B cell (primary cell): ENCODE data around the gene CEMIP2. TPM values are rescaled to one million over a fixed set of nuclear protein-coding genes. Genes with fewer than 3 reads are reported as not detected.

ENCODE experiments used
- ATAC-seq: fragments of 200-7000 bp; cut with Tn5 transposase; one replicate; pipeline ENCODE4 v1.10.0; 2021; ENCODE audit warnings: low read depth, mild to moderate bottlenecking, moderate number of reproducible peaks, moderate library complexity
- CTCF ChIA-PET: fragments of 350-600 bp; sonication (Branson Sonifier 250); formaldehyde crosslinking; loops from one replicate; lab custom pipeline; 2021; ENCODE audit warnings: antibody characterized with exemption, inconsistent platforms; lab: Charles Lee
- POLR2A ChIA-PET: fragments of 350-600 bp; sonication (Branson Sonifier 250); formaldehyde crosslinking; loops from one replicate; lab custom pipeline; 2021; ENCODE audit warnings: antibody characterized with exemption; lab: Charles Lee
- DNase-seq: peaks from one replicate; pipeline ENCODE4 v3.0.0; 2013
- H2AFZ ChIP-seq: 2 replicates; pipeline ENCODE4 v1.6.1; 2012; ENCODE audit warnings: mild to moderate bottlenecking, low read depth, low read length; ENCODE audit not compliant: insufficient read depth, poor library complexity, severe bottlenecking
- H3K27ac ChIP-seq, 2 donors: 1 replicate in 1 of 2; 2 replicates in 1 of 2; pipeline ENCODE4 v1.5.1; 2012 to 2013; ENCODE audit warnings: low read length in 2 of 2, mild to moderate bottlenecking in 2 of 2, moderate library complexity in 1 of 2
- H3K27me3 ChIP-seq, 4 experiments: fragments of 200-600 bp in 1 of 4; sonication (generic) in 1 of 4; replicated peaks in 1 of 4; 1 replicate in 2 of 4; 2 replicates in 2 of 4; pipeline versions ENCODE4 v1.6.1 to v1.7.0; 2013 to 2016; ENCODE audit warnings: low read length in 3 of 4, mild to moderate bottlenecking in 2 of 4, mixed read lengths in 1 of 4, moderate library complexity in 1 of 4; ENCODE audit not compliant: insufficient read depth in 4 of 4, control insufficient read depth in 3 of 4; ENCODE audit errors: control extremely low read depth in 1 of 4
- H3K36me3 ChIP-seq, 2 experiments: replicated peaks in 1 of 2; 1 replicate in 1 of 2; 2 replicates in 1 of 2; pipeline versions ENCODE4 v1.6.1 to v1.7.1; 2013; ENCODE audit warnings: low read length in 1 of 2; ENCODE audit not compliant: insufficient read depth in 2 of 2, control insufficient read depth in 1 of 2; ENCODE audit errors: control extremely low read depth in 1 of 2, extremely low read depth in 1 of 2
- H3K4me1 ChIP-seq, 2 donors: fragments of 200-600 bp in 1 of 2; sonication (generic) in 1 of 2; 1 replicate in 1 of 2; 2 replicates in 1 of 2; pipeline versions ENCODE4 v1.5.1 to v1.6.1; 2013 to 2017; ENCODE audit warnings: low read length in 2 of 2; ENCODE audit not compliant: control insufficient read depth in 2 of 2, insufficient read depth in 2 of 2
- H3K4me2 ChIP-seq: replicated peaks from 2 replicates; pipeline ENCODE3; 2012; ENCODE audit warnings: mild to moderate bottlenecking, low read depth, low read length; ENCODE audit not compliant: poor library complexity, severe bottlenecking
- H3K4me3 ChIP-seq, 5 experiments: fragments of 200-600 bp in 1 of 5; sonication (generic) in 1 of 5; 1 replicate in 3 of 5; 2 replicates in 2 of 5; pipeline versions ENCODE4 v1.5.1 to v1.7.0; 2011 to 2016; ENCODE audit warnings: low read length in 4 of 5, mild to moderate bottlenecking in 4 of 5, low read depth in 2 of 5, control low read depth in 1 of 5, moderate library complexity in 1 of 5; ENCODE audit not compliant: insufficient read depth in 1 of 5; ENCODE audit errors: control extremely low read depth in 1 of 5, extremely low read depth in 1 of 5
- H3K79me2 ChIP-seq: fragments of 200-600 bp; sonication (generic); one replicate; pipeline ENCODE4 v1.6.0; 2016; ENCODE audit warnings: low read length; ENCODE audit not compliant: control insufficient read depth, insufficient read depth
- H3K9ac ChIP-seq: fragments of 200-600 bp; sonication (generic); 2 replicates; pipeline ENCODE4 v1.6.1; 2017; ENCODE audit warnings: mild to moderate bottlenecking, low read length, moderate library complexity
- H3K9me3 ChIP-seq, 3 donors: one replicate each; pipeline versions ENCODE4 v1.6.1 to v1.7.1; 2013; ENCODE audit warnings: low read length in 2 of 3; ENCODE audit not compliant: control insufficient read depth in 2 of 3, insufficient read depth in 1 of 3; ENCODE audit errors: control extremely low read depth in 1 of 3
- H4K20me1 ChIP-seq: 2 replicates; pipeline ENCODE4 v1.6.0; 2012; ENCODE audit warnings: mild to moderate bottlenecking, low read length; ENCODE audit not compliant: insufficient read depth, control insufficient read depth, poor library complexity, severe bottlenecking
- H3K27ac Mint-ChIP-seq: one replicate; pipeline ENCODE4 v1.8.0; 2021; ENCODE audit warnings: mixed read lengths
- H3K27me3 Mint-ChIP-seq: one replicate; pipeline ENCODE4 v1.8.0; 2021; ENCODE audit warnings: mixed read lengths
- H3K4me1 Mint-ChIP-seq: one replicate; pipeline ENCODE4 v1.8.0; 2021; ENCODE audit warnings: mixed read lengths
- H3K4me3 Mint-ChIP-seq: one replicate; pipeline ENCODE4 v1.8.0; 2021; ENCODE audit warnings: mixed read lengths
- H3K9me3 Mint-ChIP-seq: one replicate; pipeline ENCODE4 v1.8.0; 2022; ENCODE audit warnings: mixed read lengths; ENCODE audit not compliant: insufficient read depth
- EZH2 ChIP-seq: IDR thresholded peaks from 2 replicates; pipeline ENCODE4 v1.6.1; 2012; ENCODE audit warnings: borderline replicate concordance, low read depth, mild to moderate bottlenecking, moderate library complexity, low read length; ENCODE audit not compliant: insufficient read depth, poor library complexity, severe bottlenecking
- WGBS: methylation state at CpG from one replicate; pipeline ENCODE4 v1.1.5; 2013; ENCODE audit warnings: missing lambda C conversion rate; ENCODE audit not compliant: insufficient coverage; 5-methylcytosine and 5-hydroxymethylcytosine counted together
- intact Hi-C: fragments of 100-400 bp; cut with micrococcal nuclease; formaldehyde crosslinking; loops from one replicate; pipeline ENCODE4 v1.10.0; 2022
- polyA plus RNA-seq: library from polyadenylated mRNA; depleted of rRNA; stranded (reverse); fragments of >200 nt; gene quantifications from 2 replicates; pipeline ENCODE4 v1.2.3, GENCODE V29; 2012
- total RNA-seq, 2 donors: library from RNA; stranded (reverse); fragments of 120-200 nt in 1 of 2; gene quantifications; 1 replicate in 1 of 2; 2 replicates in 1 of 2; pipeline versions ENCODE4 v1.2.3 to v1.2.4, GENCODE V29; 2013 to 2022
- TF ChIP-seq, protein P1 (sequence below): fragments of 200-600 bp; IDR thresholded peaks from one replicate; pipeline ENCODE4 v1.8.0; 2022; ENCODE audit warnings: antibody characterized with exemption, mild to moderate bottlenecking

CEMIP2 gene
- total and polyA plus RNA-seq, 2 donors (not counting 1 experiment from before 2014, with no cell fraction given) = 35.4 to 90.6 TPM

DNA sequence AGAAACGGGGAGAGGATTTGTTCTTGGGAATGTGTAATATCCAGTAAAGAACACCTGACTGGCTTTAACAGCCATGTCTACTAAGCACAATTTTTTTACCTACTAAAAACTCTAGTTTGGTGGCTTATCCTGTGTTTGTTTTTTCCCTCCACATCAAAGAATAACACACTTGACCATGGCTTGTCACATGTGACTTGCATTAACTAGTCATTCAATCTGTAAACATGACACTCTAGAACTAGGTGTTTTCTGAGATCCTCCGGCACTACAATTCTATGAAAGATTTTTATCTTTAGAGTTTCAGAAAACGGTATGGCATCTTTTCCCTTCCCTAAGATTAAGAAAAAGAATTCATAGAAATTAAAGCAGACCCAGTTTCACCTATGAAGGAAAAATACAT is 103.7 kb downstream of the CEMIP2 start:
- Histone ChIP-seq H3K4me3 (no peak overlapping the region), H2AFZ (no peak overlapping the region), H3K27ac (no peak overlapping the region), H3K79me2 (no peaks in the 10 kb centered on the region), H3K36me3 (no peaks in the 10 kb centered on the region), H3K27me3 (no peaks in the 10 kb centered on the region), H3K4me1 (no peaks in the 10 kb centered on the region), H3K4me2 (no peak overlapping the region), H4K20me1 (no peaks in the 10 kb centered on the region), H3K9ac (no peak overlapping the region), H3K9me3 (peaks cover 0 to 6% (median 0%) of the 10 kb centered on the region in 3 donors)
- no peak overlapping the region for H3K27ac Mint-ChIP-seq
- ChIA-PET CTCF (no interaction called here), POLR2A (interaction anchor here (0.6 kb wide), 1 partner anchor 20 kb away, joined by 11 read pairs; no protein-coding TSS in a partner anchor)
- H3K9me3 Mint-ChIP-seq = no peaks in the 10 kb centered on the region
- no peak for TF ChIP-seq EZH2
- TF ChIP-seq, protein P1, sequence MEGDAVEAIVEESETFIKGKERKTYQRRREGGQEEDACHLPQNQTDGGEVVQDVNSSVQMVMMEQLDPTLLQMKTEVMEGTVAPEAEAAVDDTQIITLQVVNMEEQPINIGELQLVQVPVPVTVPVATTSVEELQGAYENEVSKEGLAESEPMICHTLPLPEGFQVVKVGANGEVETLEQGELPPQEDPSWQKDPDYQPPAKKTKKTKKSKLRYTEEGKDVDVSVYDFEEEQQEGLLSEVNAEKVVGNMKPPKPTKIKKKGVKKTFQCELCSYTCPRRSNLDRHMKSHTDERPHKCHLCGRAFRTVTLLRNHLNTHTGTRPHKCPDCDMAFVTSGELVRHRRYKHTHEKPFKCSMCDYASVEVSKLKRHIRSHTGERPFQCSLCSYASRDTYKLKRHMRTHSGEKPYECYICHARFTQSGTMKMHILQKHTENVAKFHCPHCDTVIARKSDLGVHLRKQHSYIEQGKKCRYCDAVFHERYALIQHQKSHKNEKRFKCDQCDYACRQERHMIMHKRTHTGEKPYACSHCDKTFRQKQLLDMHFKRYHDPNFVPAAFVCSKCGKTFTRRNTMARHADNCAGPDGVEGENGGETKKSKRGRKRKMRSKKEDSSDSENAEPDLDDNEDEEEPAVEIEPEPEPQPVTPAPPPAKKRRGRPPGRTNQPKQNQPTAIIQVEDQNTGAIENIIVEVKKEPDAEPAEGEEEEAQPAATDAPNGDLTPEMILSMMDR = no peak
- ATAC-seq (no peak), DNase-seq (no peak)
- no CpG with 5 or more reads among the region's 3 CpGs for WGBS
- peaks cover 17% of the 10 kb centered on the region for H3K27me3 Mint-ChIP-seq
- H3K4me3 Mint-ChIP-seq = no peak overlapping the region
- intact Hi-C loops = no loop called here
- no peaks in the 10 kb centered on the region for H3K4me1 Mint-ChIP-seq

- no peak overlapping the region for H2AFZ ChIP-seq
- Mint-ChIP-seq H3K27ac (no peak overlapping the region), H3K9me3 (no peaks in the 10 kb centered on the region), H3K27me3 (peaks cover 15% of the 10 kb centered on the region), H3K4me3 (no peak overlapping the region), H3K4me1 (no peaks in the 10 kb centered on the region)
- no peaks in the 10 kb centered on the region for H4K20me1 ChIP-seq
- intact Hi-C loops = no loop called here
- H3K27ac ChIP-seq = no peak overlapping the region
- ChIA-PET POLR2A (interaction anchor here (0.6 kb wide), 1 partner anchor 21 kb away, joined by 11 read pairs; no protein-coding TSS in a partner anchor), CTCF (no interaction called here)
- TF ChIP-seq EZH2 = no peak
- TF ChIP-seq, protein P1 = no peak
- no peaks in the 10 kb centered on the region for H3K4me1 ChIP-seq
- H3K27me3 ChIP-seq = no peaks in the 10 kb centered on the region
- peaks cover 0 to 6% (median 0%) of the 10 kb centered on the region in 3 donors for H3K9me3 ChIP-seq
- no peaks in the 10 kb centered on the region for H3K79me2 ChIP-seq
- WGBS = 100% methylated on average over 2 of the region's 4 CpGs
- H3K36me3 ChIP-seq = no peaks in the 10 kb centered on the region
- DNase-seq (no peak), ATAC-seq (no peak)
- H3K4me3 ChIP-seq = no peak overlapping the region
- no peak overlapping the region for H3K4me2 ChIP-seq
- no peak overlapping the region for H3K9ac ChIP-seq
Observed at GRCh38 chr9:71663931-71664459, 104.3 kb downstream of the CEMIP2 start.
